OCI-LY3 (cell line): Measurements from ENCODE around the gene MED13L.

ENCODE experiments used
- CTCF ChIP-seq: fragments of 200-600, 300-600 bp; sonication (generic); IDR thresholded peaks from 2 replicates; pipeline ENCODE4 v1.5.1; 2014; ENCODE audit warnings: antibody characterized with exemption, low read length, low read depth
- EZH2phosphoT487 ChIP-seq: fragments of 200-600 bp; shearing (Covaris generic); IDR thresholded peaks from 2 replicates; pipeline ENCODE4 v1.6.1; 2018; ENCODE audit warnings: antibody characterized with exemption, mixed run types, low read depth

DNA sequence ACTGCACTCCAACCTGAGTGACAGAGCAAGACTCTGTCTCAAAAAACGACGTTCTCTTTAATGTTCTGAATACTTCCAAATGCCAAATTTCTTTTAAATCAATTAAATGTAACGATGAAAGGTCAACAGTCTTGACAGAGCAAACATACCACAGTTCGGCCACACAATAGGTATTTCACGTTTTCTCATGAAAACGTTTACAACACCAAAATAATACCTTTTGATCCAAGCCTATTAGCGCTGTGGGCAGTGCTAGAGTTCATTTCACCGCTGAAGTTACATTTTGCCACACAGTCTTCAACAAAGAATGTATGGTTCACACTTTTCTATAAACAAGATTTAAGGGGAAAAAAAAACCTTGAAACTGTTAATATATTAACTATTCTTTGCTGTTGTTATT is 122.1 kb downstream of the MED13L start:
- TF ChIP-seq EZH2phosphoT487 (no peak), CTCF (no peak)
